Kidney epithelial cell (primary cell): Measurements from ENCODE around the gene RNF126. TPM values are rescaled to one million over a fixed set of nuclear protein-coding genes. Genes with fewer than 3 reads are reported as not detected.
A peak's percentile ranks its signal among the peaks of the same experiment; 100 is the strongest.

Experiments
- DNase-seq: peaks from one replicate; pipeline ENCODE4 v3.0.0-alpha.2; 2010; ENCODE audit warnings: low read depth
- H3K27me3 ChIP-seq: 2 replicates; pipeline ENCODE4 v1.6.0; 2011; ENCODE audit warnings: low read length; ENCODE audit not compliant: control insufficient read depth, insufficient read depth
- H3K36me3 ChIP-seq: 2 replicates; pipeline ENCODE4 v1.5.1; 2011; ENCODE audit warnings: low read length; ENCODE audit not compliant: control insufficient read depth, insufficient read depth
- H3K4me3 ChIP-seq: 2 replicates; pipeline ENCODE4 v1.5.1; 2011; ENCODE audit warnings: low read depth, mild to moderate bottlenecking, control low read depth, low read length
- CTCF ChIP-seq: IDR thresholded peaks from 2 replicates; pipeline ENCODE4 v1.5.1; 2011; ENCODE audit warnings: mild to moderate bottlenecking, moderate library complexity, low read length, control low read depth, inconsistent platforms; ENCODE audit not compliant: insufficient read depth, poor library complexity, severe bottlenecking
- total RNA-seq: library from RNA; depleted of rRNA; stranded (reverse); fragments of >200 nt; gene quantifications from 2 replicates; pipeline ENCODE4 v1.2.3, GENCODE V29; 2015

RNF126 gene
- total RNA-seq, 1 donor from 2014 or later: 77.6 TPM

GRCh38 chr19:638906-639252, 24.1 kb downstream of the RNF126 start:
- no peak for DNase-seq
- TF ChIP-seq CTCF: no peak
- Histone ChIP-seq H3K27me3 (peaks cover 2% of the 10 kb centered on the region), H3K36me3 (no peaks in the 10 kb centered on the region), H3K4me3 (no peak overlapping the region)

DNA sequence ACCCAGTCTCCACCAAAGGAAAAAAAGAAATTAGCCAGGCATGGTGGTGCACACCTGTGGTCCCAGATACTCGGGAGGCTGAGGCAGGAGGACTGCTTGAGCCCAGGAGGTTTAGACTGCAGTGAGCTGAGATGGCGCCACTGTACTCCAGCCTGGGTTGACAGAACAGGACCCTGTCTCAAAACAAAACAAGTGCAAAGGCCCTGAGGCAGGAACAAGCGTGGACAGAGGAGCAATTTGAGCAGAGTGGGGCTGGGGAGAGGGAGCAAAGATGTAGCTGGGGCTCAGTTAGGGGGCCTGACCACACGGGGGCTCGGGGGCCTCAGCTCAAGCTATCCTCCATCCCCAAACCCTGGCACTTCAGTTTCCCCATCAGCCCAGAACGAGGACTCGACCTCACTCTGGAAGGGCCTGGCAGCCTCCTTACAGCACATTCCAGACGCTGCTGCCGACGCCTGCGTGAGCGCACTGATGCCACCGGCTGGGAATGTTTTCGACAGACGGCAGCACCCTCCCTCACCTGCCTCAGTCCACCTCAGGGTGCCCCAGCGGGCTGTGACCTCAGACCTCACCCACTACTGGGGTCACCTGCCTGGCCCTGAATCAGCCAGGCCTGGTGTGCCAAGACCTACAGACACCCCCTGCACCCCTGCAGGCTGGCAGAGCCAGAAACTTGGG, 27.9 kb downstream of the RNF126 start:
- no peak for DNase-seq
- no peaks in the 10 kb centered on the region for H3K36me3 ChIP-seq
- no peak for TF ChIP-seq CTCF
- H3K4me3 ChIP-seq: no peak overlapping the region
- peaks cover under 1% of the 10 kb centered on the region for H3K27me3 ChIP-seq

DNA sequence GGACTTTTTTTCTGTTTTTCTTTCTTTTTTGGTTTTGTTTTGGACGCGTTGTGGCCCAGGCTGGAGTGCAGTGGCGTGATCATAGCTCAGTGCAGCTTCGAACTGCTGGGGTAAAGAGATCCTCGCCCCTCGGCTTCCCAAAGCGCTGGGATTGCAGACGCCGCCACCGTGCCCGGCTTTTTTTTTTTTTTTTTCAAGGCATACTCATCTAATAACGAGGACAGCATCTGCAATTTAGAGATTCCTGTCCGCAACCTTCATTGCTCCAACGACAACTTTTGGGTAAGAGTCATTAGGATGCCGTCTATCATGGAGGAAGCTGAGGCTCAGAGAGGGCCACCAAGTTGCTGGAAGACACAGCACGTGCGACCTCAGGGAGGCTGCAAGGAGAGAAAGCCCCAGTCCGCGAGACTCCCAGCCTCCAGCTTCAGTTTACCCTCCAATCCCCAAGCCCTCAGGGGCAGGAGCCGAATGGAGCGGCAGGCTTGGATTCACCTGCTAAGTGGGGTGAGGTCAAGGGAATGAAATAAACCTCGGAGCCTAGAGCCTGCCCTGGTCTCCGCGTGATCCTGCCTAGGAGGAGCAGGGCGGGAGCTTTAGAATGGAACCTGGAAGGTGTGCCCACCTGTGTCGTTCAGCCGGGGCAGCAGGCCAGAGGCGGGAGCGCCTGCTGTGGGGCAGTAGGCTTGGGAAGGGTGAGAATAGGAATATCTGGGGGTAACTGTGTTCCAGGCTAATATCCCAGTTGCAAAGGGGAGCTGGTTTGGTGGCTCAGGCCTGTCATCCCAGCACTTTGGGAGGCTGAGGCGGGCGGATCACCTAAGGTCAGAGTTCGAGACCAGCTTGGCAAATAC, 29.0 kb downstream of the RNF126 start:
- TF ChIP-seq CTCF: no peak
- Histone ChIP-seq H3K27me3 (no peaks in the 10 kb centered on the region), H3K36me3 (no peaks in the 10 kb centered on the region), H3K4me3 (peak overlapping the region; percentile 70)
- no peak for DNase-seq

GRCh38 chr19:633068-633785, 29.8 kb downstream of the RNF126 start, which contains the start of gene POLRMT:
Gene POLRMT (minus strand): TSS chr19:633537. CDS start chr19:633512, 25 bp downstream.
- peak; percentile 93 for DNase-seq
- Histone ChIP-seq H3K4me3 (peak within 1 kb of the TSS; percentile 70), H3K27me3 (no peaks in the 10 kb centered on the region), H3K36me3 (no peaks in the 10 kb centered on the region)
- no peak for TF ChIP-seq CTCF

GRCh38 chr19:632579-633067, 30.4 kb downstream of the RNF126 start:
- H3K27me3 ChIP-seq: no peaks in the 10 kb centered on the region
- H3K36me3 ChIP-seq: no peaks in the 10 kb centered on the region
- H3K4me3 ChIP-seq: peak overlapping the region; percentile 59
- no peak for DNase-seq
- no peak for TF ChIP-seq CTCF
